Stimulated activated CD4-positive, alpha-beta T cell treated with anti-CD3 and anti-CD28 coated beads, Interleukin-12 subunit alpha, Interleukin-12 subunit beta, amount 100 ng/mL, for 24 hours (primary cell): ENCODE results near the gene FZD1.

ENCODE experiments used
- DNase-seq, 2 experiments: peaks; one replicate each; pipeline ENCODE4 v3.0.0-alpha.2; 2020; ENCODE audit warnings: low read depth in 2 of 2

FZD1 gene

DNA sequence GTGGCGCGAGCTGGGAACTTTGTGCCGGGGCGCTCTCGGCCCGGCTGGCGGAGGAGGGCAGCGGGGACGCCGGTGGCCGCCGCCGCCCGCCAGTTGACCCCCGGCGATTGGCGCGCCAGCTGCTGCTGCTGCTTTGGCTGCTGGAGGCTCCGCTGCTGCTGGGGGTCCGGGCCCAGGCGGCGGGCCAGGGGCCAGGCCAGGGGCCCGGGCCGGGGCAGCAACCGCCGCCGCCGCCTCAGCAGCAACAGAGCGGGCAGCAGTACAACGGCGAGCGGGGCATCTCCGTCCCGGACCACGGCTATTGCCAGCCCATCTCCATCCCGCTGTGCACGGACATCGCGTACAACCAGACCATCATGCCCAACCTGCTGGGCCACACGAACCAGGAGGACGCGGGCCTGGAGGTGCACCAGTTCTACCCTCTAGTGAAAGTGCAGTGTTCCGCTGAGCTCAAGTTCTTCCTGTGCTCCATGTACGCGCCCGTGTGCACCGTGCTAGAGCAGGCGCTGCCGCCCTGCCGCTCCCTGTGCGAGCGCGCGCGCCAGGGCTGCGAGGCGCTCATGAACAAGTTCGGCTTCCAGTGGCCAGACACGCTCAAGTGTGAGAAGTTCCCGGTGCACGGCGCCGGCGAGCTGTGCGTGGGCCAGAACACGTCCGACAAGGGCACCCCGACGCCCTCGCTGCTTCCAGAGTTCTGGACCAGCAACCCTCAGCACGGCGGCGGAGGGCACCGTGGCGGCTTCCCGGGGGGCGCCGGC, 870 bp downstream of the FZD1 start:
- DNase-seq: no peak

DNA sequence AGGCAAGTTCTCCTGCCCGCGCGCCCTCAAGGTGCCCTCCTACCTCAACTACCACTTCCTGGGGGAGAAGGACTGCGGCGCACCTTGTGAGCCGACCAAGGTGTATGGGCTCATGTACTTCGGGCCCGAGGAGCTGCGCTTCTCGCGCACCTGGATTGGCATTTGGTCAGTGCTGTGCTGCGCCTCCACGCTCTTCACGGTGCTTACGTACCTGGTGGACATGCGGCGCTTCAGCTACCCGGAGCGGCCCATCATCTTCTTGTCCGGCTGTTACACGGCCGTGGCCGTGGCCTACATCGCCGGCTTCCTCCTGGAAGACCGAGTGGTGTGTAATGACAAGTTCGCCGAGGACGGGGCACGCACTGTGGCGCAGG, 1.4 kb downstream of the FZD1 start:
- DNase-seq: no peak

DNA sequence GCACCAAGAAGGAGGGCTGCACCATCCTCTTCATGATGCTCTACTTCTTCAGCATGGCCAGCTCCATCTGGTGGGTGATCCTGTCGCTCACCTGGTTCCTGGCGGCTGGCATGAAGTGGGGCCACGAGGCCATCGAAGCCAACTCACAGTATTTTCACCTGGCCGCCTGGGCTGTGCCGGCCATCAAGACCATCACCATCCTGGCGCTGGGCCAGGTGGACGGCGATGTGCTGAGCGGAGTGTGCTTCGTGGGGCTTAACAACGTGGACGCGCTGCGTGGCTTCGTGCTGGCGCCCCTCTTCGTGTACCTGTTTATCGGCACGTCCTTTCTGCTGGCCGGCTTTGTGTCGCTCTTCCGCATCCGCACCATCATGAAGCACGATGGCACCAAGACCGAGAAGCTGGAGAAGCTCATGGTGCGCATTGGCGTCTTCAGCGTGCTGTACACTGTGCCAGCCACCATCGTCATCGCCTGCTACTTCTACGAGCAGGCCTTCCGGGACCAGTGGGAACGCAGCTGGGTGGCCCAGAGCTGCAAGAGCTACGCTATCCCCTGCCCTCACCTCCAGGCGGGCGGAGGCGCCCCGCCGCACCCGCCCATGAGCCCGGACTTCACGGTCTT, 1.9 kb downstream of the FZD1 start:
- DNase-seq: no peak

DNA sequence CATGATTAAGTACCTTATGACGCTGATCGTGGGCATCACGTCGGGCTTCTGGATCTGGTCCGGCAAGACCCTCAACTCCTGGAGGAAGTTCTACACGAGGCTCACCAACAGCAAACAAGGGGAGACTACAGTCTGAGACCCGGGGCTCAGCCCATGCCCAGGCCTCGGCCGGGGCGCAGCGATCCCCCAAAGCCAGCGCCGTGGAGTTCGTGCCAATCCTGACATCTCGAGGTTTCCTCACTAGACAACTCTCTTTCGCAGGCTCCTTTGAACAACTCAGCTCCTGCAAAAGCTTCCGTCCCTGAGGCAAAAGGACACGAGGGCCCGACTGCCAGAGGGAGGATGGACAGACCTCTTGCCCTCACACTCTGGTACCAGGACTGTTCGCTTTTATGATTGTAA, 2.5 kb downstream of the FZD1 start:
- no peak for DNase-seq

DNA sequence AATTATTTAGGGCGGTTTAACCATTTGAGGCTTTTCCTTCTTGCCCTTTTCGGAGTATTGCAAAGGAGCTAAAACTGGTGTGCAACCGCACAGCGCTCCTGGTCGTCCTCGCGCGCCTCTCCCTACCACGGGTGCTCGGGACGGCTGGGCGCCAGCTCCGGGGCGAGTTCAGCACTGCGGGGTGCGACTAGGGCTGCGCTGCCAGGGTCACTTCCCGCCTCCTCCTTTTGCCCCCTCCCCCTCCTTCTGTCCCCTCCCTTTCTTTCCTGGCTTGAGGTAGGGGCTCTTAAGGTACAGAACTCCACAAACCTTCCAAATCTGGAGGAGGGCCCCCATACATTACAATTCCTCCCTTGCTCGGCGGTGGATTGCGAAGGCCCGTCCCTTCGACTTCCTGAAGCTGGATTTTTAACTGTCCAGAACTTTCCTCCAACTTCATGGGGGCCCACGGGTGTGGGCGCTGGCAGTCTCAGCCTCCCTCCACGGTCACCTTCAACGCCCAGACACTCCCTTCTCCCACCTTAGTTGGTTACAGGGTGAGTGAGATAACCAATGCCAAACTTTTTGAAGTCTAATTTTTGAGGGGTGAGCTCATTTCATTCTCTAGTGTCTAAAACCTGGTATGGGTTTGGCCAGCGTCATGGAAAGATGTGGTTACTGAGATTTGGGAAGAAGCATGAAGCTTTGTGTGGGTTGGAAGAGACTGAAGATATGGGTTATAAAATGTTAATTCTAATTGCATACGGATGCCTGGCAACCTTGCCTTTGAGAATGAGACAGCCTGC, 3.1 kb downstream of the FZD1 start:
- no peak for DNase-seq

DNA sequence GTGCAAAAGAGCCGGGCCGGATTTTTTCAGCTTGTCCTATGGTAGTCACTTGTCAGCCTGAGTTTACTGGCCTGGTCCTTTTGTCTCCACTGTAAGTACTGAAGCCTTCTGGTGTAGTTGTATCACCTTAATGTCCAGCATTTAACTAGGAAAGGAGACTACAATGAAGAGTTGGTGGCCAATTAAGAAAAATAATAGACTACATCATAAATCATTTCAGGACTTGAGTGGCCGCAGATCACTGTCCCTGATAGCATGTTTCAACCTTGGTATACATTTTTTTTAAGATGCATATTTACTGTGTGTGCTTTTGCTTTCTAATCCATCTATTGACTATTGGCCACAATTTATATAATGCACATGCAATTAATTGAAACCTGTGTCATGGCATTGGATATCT, 6.1 kb downstream of the FZD1 start:
- no peak for DNase-seq

DNA sequence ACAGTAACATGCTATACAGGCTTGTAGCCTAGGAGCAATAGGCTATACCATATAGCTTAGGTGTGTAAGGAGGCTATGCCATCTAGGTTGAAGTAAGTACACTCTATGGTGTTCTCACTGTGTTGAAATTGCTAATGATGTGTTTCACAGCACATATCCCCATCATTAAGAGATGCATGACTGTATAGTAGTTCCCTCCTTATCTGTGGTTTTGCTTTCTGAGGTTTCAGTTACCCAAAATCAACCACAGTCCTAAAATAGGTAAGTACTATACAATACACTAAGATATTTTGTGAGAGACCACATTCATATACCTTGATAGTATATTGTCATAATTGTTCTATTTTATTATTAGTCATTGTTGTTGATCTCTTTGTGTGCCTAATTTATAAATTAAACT, 12.7 kb downstream of the FZD1 start:
- no peak for DNase-seq

DNA sequence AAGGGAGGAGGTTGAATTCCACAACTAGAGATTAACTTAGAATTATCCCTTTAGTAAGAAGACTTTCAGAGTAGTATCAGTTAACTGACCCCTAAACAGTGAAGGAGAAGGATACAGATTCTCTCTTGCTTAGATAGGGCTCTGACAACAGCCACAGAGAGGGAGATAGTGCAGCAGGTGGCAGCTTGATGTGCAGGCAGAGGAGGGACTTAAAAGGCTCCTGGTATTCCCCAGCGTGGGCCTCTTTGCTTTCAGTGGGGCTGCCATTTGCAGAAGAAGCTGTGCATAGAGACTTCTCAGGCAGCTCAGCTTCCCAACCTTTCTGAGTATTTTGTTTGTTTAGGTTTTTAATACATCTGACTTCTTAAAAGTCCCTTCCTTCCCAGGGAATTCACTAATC, 16.0 kb downstream of the FZD1 start:
- no peak for DNase-seq

DNA sequence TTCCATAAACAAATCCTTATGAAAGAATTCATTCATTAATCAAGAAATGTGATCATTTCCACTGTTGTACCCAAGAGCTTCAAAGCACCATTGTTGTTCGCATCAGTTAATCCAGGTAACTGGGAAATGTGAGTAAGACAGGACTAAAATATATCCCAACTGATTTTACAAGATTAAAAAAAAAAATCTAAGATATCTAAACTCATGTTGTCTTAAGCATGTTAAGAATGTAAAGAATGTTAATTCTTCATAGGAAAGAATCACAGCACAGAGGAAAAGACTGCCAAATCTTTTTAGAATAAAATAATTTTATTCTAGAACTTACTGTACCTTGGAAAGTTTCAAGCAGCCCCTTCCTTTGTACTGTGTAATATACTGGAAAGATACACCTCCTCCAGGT, 16.4 kb downstream of the FZD1 start:
- no peak for DNase-seq

DNA sequence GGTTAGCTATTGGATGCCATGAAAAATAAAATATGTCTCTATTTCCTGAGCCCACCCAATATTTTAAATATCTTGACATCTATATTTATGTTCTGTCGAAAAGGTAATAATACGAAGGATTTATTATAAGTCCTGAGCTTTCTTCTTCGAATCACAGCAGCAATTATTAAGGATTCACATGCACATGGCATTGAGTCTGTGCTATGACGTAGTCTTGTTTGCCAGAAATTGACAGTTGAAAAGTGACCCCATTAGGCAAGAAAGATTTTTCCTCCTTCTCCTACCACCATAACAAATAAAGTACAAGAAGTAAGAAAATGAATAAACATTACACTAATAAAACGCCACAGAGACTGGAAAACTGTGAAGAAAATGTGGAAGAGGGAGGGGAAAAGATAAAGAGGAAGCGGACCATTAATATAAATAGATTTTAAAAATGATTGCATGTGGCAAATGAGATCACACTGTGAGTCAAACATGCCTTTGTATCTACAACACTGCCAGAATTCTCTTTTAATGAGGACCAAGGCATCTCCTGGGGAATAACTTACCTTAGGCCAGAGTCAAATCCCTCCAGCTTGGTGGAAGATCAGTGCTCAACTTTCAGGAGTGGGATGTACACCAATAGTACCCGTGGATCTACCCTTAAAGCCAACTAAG, 21.6 kb downstream of the FZD1 start:
- DNase-seq: no peak

DNA sequence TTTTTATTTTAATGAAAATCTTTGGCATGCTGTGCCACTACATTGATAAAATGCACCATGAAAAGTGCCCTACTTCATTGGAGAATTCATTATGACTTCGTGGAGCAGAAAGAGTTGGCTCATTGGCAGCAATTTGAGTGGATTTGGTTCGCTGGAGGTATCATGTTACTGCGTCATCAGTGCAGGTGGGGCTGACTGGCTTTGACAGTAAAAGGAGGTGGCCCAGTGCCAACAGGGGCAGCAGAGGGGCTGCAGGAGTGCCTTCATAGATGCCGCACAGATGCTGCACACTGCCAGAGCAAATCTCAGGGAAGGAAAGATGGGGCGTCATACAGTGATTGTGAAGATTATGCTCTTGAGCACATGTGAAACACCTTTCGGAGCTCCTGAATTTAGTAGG, 22.2 kb downstream of the FZD1 start:
- no peak for DNase-seq

DNA sequence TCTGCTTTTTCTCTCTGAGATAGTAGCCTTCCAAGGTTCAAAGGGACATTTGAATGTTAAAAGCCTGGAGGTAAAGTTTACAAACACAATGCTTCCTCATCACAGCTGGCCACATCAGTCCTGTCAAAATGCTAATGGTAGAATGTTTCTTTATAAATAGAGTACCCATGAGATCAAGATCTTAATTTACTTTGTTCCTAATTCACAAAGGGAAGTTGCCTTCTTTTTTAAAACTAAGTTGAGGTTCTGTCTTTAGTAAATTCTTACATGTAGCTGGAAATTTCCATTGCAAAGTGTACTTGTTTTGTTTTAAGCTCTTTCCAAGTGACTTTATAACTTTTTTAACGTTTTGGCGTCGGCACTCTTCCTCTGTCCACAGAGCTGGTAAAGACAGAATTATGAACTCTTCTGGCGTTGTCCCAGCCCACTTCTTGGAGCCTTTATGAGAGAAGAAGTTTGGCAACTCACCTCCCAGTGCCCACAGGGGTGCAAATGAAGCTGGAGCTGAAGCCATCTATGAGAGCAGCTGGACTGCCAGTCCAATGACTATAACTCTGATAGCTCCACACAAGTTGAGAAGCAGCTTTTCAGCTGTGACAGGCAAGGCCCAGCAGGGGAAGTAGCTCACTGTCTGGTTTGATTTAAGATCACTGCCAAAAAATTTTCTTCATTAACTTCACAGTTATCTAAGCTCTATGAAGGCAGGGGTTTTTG, 23.3 kb downstream of the FZD1 start:
- DNase-seq: no peak

DNA sequence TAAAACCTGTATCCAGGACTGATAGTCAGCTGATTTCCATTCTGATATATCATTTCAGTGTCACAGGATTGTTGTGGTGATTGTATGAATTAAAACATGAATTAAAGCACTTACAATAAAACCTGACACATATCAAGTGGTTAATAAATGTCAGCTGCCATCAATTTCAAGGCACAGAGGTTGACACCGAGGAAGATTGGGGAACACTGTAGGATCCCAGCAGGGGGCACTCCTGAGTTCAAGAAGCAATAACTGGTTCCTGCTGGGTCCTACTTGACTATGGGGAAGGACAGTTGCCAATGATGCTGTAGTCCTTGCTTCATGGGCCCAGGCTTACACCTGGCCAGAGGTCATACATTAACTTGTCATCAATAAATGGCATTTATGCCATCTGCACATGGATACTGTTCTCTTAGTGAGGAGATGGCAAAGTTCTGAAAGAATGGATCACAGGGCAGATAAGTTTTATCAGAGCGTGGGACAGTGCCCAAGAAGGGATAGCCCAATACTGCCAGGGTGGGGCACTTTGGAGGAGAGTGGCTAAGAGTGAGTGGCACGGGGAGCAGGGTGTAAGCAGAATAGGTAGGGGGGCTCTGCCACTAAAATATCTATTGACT, 24.1 kb downstream of the FZD1 start:
- DNase-seq: no peak

DNA sequence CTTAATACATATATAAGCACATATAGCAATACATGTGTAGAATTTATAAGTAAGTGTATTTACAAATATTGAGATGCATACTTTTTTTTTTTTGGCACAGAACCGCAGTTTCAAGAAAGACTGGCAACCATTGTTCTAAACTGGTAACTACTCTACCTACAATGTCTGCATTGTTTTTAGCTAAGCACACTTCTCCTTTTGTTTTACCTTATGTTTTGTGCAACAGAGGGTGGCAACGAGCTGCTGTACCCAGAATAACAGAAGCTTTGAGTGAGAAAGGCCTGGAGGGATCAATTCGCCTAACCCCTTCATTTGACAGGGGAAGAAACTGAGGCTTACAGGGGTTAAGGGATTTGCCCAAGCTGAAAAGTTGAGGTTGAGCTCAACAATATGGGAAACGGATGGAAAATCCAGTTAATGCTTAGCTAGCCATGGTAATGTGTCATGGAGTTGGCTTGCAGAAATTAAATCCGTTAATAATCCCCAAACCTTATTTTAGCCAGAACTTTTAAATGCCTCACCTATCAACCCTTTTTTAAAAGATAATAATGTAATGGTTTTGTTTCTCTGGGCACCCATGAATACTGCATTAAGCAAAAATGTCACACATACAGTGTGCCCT, 25.5 kb downstream of the FZD1 start:
- DNase-seq: no peak

DNA sequence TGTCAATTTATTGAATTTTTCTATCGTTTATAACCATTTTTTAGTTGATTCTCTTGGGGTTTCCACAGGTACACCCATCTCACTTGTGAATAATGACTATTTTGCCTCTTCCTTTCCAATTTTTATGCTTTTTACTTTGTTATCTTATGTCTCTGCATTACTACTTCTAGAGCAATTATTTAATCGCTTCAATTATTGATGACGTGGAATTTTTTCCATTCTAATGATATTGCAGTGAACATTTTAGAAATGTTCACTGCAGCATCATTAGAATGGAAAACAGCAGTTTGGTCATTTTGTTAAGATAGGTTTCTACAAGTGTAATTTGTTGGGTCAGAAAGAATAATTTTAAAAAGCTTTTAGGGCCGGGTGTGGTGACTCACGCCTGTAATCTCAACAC, 27.1 kb downstream of the FZD1 start:
- no peak for DNase-seq

DNA sequence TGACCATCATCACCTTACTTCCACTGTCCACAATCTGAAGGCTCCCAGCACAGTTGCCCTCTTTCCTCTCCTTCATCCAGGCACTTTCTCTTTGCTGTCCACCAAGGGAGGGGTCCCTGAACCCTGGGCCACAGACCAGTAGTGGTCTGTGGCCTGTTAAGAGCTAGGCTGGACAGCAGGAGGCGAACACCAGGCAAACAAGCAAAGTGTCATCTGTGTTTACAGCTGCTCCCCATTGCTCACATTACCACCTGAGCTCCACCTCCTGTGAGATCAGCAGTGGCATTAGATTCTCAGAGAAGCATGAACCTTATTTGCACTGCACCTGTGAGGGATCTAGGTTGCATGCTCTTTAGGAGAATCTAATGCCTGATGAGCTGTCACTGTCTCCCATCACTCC, 27.7 kb downstream of the FZD1 start:
- no peak for DNase-seq

DNA sequence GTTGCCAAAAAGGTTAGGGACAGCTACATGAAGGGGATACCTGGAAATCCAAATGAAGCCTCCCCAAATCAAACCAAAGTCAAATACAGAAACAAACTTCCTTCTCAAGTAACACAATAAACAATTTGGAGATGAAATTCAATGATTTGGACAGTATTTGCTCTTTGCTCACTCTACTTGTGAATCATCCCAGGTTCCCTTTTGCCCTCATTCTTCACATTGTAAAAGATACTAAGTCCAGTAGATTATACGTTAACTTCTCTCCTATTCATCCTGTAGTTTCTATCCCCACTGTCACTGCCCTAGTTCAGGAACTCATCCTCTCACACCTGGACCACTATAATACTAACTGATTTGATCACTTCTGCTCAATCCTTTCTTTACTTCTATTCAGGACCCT, 28.3 kb downstream of the FZD1 start:
- DNase-seq: no peak

DNA sequence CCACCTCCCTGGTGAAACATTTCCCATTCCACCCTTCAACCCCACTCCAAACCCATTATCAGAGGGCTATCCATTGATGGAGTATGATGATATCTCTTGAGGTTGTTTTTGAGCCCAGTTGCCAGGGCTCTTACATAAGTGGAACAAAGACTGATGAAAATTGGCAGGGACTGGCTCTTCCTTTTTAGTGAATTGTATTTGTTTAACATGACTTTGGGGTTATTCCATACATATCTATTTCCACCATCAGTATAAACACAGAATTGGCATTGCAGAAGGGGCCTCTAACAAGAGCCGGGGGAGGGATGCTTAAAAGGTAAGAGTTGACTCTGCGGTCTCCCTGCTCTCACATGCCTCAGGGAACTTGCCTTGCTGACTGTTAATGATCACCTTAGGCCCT, 28.9 kb downstream of the FZD1 start:
- DNase-seq: no peak

DNA sequence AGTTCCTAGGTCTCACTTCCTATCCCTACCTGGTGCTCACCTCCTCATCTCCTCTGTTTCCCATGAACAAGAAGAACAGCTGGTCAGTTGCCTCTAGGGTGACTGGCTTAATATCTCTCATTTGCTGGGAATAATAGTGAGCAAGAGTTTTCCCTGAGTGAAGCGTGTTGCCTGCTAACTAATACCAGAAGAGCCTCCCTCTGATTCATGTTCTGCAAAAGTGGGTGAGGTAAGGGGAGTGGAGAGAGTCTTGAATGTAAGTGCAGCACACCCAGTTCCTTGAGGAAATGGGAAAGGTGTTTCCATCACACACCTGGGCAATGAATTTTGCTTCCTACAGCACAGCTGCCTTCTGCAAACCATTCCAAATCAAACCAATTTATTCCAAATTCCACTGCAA, 29.6 kb downstream of the FZD1 start:
- DNase-seq: no peak

DNA sequence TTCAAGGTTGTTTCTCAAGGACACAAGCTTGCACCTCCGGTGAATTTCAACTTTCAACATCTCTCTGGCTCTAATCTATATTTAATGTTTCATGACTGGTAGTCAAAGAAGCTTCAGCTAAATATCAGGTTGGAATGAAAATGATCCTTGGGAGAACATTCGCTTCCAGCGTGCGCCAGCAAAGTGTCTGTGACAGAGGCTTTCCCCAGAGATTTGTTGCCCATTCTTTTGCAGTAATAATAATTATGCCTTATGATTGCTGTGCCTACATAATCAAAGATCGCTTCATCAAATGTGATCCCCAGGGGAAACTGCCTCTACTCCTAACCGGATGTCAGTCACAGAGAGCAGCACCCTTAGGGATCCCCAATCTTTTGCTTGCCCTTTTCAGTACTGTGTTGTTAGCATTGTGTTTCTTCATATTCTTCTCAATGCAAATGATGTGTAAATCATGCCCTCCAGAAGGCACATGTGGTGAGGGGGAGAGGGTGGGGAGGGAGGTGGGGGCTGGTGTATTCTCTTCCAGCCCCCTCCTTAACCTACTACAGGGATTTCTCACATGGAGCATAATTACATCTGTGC, 30.5 kb downstream of the FZD1 start:
- no peak for DNase-seq

DNA sequence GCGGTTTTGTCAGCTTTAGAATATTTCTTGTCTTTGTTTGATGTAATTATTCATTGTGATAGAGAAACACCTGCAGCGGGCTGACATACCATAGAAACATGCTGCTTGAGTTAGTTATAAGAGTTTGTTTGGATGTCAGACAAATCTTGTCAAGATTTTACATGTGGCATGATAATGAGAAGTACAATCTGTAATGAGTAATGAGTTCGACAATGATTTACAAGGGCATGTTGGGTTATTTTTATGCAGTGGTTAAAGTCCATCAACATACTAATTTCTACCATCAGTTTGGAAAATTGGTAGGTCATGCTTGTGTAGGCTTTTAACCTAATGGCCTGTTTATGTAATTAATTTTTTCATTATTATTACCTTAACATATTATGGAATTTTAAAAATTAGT, 31.3 kb downstream of the FZD1 start:
- DNase-seq: no peak
